Measurements from ENCODE around the gene ATXN7L1.

Gene ATXN7L1

GRCh38 chr7:105647591-105647990 lies 228.8 kb downstream of the ATXN7L1 start:
- DNase-seq (ENCODE audit: low read depth), result no peak

DNA sequence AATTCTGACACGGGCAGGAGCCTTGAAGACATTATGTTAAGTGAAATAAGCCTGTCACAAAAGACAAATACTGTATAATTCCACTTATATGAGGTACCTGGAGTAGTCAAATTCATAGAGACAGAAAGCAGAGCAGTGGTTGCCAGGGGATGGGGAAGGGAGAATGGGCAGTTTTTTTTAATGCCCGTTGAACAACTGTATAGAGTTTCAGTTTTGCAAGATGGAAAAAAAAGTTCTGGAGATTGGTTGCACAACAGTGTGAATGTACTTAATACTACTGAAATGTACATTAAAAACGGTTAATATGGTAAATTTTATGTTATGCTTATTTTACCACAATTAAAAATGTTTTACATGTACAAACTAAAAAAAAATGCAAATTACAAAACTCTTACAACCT lies 231.5 kb downstream of the ATXN7L1 start:
- DNase-seq (ENCODE audit: low read depth), result no peak

- no peak for DNase-seq (ENCODE audit: low read depth)
These were observed 232.5 kb downstream of the ATXN7L1 start for GRCh38 chr7:105643851-105644250.

DNA sequence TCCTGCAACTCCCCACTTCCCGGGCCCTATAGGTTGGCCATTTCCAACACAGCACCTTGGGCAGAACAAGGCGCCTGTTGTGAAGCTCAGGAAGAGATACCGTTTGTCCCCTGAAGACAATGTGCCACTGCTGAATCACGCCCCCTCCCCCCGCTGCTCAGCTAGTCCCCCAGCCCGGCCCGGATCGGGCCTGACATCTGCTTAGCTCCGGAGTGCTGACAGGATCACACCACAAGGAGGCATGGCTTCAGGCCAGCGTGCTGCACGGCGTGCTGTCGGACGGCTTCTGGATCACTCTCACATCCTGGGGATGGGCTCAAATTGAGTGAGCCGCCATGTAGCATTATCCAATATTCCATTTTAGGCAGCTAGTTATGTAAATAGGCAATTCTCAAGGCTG lies 233.0 kb downstream of the ATXN7L1 start:
- no peak for DNase-seq (ENCODE audit: low read depth)

- DNase-seq (ENCODE audit: low read depth), result no peak
These were observed 234.1 kb downstream of the ATXN7L1 start for GRCh38 chr7:105642264-105642663.

GRCh38 chr7:105640956-105641810 lies 235.2 kb downstream of the ATXN7L1 start:
- no peak for DNase-seq (ENCODE audit: low read depth)

GRCh38 chr7:105639667-105640493 lies 236.5 kb downstream of the ATXN7L1 start:
- no peak for DNase-seq (ENCODE audit: low read depth)

DNA sequence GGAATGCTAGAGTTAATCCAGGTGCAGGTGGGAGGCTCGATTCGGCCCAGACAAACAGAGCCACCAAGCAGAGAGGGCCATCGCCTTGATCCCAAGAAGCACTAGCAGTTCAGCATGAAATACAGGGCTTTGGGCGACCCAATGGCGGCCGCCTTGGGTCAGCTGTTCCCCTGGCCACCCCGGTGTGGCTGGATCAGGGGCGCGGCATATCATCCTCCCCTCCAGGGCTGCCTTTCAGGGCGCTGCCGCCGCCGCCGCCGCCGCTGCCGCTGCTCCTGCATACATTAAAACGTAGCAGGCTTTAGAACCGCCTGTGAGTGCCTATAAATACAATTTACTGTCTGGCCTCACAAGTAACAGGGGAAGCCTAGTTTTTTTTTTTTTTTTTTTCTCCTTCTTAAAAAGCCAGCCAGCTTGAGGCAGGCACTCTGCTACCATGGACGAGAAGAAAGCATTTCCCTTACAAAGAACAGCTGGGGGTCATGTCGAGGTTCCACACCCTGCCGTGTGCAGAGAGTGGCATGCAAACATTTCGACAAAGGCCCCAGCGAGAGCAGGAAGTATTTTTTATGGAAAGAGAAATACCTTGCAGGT lies 237.4 kb downstream of the ATXN7L1 start:
- no peak for DNase-seq (ENCODE audit: low read depth)

DNA sequence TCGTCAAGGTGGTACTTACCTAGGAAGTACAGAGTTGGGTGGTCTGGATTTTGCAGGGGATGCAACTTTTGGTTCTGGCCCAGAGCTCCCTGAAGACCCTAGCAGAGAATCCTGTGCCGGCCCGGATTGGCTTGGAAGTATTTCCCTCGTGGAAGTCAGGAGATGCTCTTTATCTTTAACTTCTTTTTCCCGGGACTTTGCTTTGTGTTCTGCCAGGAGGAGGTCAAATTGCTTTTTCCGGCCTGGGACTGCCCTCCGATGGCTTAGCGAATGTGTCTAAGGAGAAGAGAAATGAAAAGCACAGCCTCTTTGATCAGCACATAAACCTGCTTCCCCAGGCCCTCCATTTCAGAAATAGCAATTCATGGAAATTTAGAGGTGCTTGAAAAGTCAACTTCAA lies 238.1 kb downstream of the ATXN7L1 start:
- DNase-seq (ENCODE audit: low read depth), result no peak

- DNase-seq (ENCODE audit: low read depth), result no peak
These were observed 238.6 kb downstream of the ATXN7L1 start for GRCh38 chr7:105637755-105638154.

- DNase-seq (ENCODE audit: low read depth), result no peak
These were observed 239.4 kb downstream of the ATXN7L1 start for GRCh38 chr7:105636982-105637381.

DNA sequence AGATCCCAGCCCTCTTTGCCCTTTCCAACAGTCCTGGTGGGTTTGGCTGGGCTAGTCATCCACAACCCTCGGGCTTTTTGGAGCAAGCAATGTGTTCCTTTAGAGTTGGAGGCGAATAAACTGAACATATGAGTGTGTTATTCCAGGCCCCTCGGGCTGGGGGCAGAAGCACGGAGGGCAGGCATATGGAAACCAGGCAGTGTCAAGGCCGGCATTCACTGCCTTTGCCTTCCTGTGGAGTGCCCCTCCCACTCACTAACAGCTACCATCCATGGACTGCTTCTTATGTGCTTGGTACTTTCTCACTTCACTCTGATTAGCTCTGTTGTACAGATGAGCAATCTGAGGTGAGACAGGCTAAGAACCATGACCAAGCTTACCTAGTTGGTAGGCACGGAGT lies 241.2 kb downstream of the ATXN7L1 start:
- DNase-seq (ENCODE audit: low read depth), result no peak

DNA sequence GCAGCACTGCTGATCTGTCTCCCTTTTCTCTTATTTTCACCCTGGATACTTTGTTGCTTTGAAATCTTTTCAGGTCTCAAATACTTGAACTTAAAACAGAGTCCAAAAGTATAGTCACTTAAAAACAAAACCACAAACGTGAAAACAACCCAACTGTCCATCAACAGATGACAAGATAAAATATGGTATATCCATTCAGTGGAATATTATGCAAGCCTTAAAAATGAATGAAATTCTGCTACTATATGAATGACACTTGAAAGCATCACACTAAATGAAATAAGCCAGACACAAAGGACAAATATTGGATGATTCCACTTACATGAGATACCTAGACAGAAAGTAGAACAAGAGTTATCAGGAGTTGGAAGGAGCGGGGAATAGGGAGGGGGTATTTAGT lies 250.4 kb downstream of the ATXN7L1 start:
- no peak for DNase-seq (ENCODE audit: low read depth)

DNA sequence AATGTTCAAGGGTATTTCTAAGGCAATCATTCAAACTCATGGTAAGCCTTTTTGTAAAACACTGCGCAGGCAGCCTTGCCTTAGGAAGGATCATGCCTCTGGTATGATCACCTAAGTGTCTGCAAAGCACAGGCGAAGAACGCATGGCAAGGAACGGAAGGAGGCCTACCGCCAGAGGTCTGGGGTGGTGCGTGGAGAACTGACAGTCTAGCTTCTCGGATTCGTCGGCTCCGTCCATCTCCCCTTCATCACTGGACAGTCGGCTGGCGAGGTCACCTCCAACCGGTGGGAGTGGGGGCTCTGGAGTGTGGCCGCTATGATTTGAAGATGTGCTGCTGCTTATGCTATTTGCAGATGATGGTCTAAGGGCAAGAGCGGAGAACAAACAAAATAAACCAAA lies 252.5 kb downstream of the ATXN7L1 start:
- no peak for DNase-seq (ENCODE audit: low read depth)

GRCh38 chr7:105623378-105623777 lies 253.0 kb downstream of the ATXN7L1 start:
- DNase-seq (ENCODE audit: low read depth), result no peak

GRCh38 chr7:105622106-105622731 lies 254.2 kb downstream of the ATXN7L1 start:
- no peak for DNase-seq (ENCODE audit: low read depth)

- no peak for DNase-seq (ENCODE audit: low read depth)
These were observed 254.8 kb downstream of the ATXN7L1 start for GRCh38 chr7:105621617-105622016.

DNA sequence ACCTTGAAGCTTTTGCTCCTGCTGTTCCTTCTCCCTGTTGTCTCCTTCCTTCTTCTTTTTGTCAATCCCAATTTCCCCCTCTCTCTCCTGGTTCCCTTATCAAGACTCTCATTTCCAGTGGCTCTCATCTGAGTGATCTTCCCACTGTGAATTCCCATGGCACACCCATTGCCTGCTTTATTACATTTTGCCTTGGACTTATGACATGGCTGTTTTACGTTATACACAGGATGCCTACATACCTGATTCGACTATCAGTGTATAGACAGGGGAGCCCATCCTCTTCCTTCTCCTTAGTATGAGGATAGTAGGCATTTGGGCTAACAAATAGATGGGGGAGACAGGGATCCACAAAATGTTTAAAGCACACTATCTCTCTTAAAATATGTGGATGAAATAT lies 255.2 kb downstream of the ATXN7L1 start:
- DNase-seq (ENCODE audit: low read depth), result no peak

DNA sequence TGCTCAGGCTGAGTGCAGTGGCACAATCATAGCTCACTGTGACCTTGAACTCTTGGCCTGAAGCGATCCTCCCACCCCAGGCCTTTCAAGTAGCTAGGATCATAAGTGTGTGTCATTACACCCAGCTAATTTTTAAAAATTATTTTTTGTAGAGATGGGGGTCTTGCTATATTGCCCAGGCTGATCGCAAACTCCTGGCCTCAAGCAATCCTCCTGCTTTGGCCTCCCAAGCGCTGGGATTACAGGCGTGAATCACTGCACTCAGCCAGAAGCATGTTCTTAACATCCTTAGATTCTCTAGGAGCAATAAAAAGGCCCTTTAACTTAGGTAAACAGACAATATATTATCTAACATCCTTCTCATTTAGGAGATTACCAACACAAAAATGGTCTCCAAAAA lies 256.8 kb downstream of the ATXN7L1 start:
- no peak for DNase-seq (ENCODE audit: low read depth)

GRCh38 chr7:105618016-105618296 lies 258.4 kb downstream of the ATXN7L1 start:
- DNase-seq (ENCODE audit: low read depth), result no peak

DNA sequence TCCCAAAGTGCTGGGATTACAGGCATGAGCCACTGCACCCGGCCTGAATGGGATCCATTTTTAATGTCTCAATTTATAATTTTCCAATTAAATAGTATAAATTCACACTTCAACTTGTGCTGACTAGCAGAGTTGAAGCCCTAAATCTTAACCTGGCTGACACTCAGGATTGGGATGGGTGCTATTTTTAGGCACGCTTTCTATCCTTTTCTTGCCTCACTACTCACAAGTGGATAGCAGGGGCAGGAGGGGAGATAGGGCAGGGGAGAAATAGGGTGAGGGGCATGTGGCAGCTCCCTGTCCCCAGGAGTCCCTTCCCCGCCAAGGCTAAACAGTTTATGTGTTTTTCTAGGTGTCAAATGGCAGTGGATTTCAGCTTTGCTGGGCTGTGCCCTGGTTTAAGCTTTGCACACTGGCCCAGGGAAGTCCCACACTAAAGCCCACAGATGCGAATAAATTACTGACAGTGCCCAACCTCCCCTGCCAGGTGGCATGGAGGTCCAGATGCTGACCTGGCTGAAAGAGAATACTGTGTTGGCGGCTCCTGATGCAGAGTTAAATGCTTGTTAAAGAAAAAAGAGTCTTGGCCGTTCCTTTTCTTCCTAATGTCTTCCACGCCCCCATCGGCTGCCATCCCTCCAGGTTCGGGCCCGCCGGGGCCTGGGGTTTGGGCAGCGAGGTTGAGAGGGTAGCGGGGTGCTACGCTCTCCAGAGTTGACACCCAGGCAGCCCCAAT lies 259.0 kb downstream of the ATXN7L1 start:
- no peak for DNase-seq (ENCODE audit: low read depth)

DNA sequence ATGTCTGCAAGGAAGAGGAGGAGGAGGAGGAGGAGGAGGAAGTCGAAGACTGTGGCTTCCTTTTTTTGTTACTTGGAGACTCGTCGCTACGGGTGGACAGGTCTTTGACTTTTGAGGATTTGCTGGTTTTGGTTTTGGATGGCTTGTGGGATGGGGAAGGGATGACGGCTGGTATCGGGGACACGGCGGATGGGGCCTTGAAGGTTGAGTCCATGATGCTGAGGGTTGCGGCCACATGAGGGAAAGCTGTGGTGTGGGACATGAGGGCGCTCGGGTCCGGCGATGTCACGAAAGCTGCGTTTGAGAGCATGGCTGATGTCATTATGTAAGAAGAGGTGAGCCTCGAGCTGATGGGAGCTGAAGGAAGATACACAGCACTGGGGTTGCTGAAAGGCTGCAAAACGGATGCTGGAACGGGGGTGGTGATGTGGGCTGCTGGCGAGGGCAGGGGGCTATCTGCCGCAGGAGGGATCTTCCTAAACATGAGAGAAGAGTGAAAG lies 262.0 kb downstream of the ATXN7L1 start:
- DNase-seq (ENCODE audit: low read depth), result no peak
